GM10248 (cell line): ENCODE results near the gene LMNTD1.

Experiments used
- CTCF ChIA-PET: fragments of 300-600 bp; sonication (Branson Sonifier 250); formaldehyde crosslinking; extraction: SDS; loops from one replicate; lab custom pipeline; 2021; ENCODE audit warnings: antibody characterized with exemption; lab: Yijun Ruan, JAX
- POLR2A ChIA-PET: fragments of 350-650 bp; sonication (Branson Sonifier 250); formaldehyde crosslinking; extraction: SDS; loops from one replicate; lab custom pipeline; 2020; ENCODE audit warnings: antibody characterized with exemption; lab: Yijun Ruan, JAX
- DNase-seq: peaks from one replicate; pipeline ENCODE4 v3.0.0; 2012; ENCODE audit errors: extremely low spot score
- TF ChIP-seq, protein P1 (sequence below): IDR thresholded peaks from 2 replicates; pipeline ENCODE4 v1.5.1; 2012; ENCODE audit warnings: mild to moderate bottlenecking, low read depth; ENCODE audit errors: extremely low read depth, missing control alignments, control extremely low read depth

Gene LMNTD1

DNA sequence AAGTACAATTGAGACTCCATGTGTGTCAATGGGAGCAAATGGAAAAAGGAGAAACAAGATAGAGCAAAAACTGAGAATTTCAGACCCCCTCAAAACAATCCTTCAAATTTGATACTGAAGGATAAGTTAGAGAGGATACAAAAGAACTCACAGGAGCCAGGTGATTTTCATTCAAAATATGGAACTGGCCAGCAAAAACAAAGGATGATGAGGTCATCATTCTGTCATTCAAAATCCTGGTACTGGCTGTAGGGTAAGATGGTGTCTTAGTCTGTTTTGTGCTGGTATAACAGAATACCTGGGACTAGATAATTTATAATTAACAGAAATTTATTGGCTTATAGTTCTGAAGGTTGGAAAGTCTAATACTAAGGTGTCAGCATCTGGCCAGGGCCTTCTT, 80.6 kb downstream of the LMNTD1 start:
- DNase-seq: no peak
- CTCF ChIA-PET: no interaction called here
- TF ChIP-seq, protein P1, sequence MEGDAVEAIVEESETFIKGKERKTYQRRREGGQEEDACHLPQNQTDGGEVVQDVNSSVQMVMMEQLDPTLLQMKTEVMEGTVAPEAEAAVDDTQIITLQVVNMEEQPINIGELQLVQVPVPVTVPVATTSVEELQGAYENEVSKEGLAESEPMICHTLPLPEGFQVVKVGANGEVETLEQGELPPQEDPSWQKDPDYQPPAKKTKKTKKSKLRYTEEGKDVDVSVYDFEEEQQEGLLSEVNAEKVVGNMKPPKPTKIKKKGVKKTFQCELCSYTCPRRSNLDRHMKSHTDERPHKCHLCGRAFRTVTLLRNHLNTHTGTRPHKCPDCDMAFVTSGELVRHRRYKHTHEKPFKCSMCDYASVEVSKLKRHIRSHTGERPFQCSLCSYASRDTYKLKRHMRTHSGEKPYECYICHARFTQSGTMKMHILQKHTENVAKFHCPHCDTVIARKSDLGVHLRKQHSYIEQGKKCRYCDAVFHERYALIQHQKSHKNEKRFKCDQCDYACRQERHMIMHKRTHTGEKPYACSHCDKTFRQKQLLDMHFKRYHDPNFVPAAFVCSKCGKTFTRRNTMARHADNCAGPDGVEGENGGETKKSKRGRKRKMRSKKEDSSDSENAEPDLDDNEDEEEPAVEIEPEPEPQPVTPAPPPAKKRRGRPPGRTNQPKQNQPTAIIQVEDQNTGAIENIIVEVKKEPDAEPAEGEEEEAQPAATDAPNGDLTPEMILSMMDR: no peak
- POLR2A ChIA-PET: no interaction called here

DNA sequence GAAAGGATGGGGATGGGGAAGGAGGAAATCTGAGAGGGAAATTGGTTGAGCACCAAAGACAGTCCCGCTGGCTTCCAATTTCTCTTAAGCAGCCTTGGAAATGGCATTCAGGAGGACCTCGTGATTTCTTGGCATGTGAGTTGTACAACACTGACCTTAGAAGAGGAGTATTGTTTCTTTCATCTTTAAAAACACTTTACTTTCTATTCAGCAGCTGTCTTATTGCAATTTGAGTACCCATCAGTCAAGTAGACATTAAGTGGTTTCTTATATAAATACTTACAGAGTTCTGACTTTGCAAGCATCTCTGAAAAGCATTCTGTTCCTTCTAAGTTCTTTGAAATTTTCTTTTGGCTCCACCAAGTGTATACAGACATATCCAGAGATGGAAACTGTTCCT, 83.2 kb downstream of the LMNTD1 start:
- TF ChIP-seq, protein P1: no peak
- no peak for DNase-seq
- CTCF ChIA-PET: no interaction called here
- POLR2A ChIA-PET: no interaction called here

DNA sequence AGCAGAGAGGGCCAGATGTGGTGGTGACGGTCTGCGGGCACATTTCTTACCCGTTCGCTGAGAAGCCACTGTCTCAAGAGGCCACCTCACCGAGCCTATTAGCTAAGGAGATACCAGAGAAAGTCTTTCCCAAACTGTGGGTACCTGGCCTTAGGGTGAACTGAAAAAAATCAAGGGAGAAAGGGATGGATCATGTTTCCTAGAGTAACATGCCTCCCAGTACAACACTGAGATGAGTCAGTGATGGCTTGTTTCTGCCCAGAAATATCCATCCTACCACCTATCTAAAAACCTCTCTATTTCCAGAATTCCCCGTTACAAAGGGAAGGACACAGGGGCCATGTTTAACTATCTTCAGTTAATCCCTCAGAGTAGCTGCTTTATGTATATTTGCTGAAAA, 83.7 kb downstream of the LMNTD1 start:
- ChIA-PET POLR2A (no interaction called here), CTCF (no interaction called here)
- no peak for DNase-seq
- TF ChIP-seq, protein P1: no peak

DNA sequence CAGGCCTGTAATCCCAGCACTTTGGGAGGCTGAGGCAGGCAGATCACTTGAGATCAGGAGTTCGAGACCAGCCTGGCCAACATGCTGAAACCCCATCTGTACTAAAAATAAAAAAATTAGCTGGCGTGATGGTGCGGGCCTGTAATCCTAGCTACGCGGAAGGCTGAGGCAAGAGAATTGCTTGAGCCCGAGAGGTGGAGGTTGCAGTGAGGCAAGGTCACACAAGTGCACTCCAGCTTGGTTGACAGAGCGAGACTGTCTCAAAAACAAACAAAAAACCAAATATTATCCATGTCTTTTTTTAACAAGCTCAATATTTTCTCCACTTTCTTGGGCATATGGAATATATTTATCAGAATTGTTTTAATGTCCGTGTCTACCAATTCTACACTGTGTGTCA, 89.6 kb downstream of the LMNTD1 start:
- TF ChIP-seq, protein P1: no peak
- ChIA-PET CTCF (interaction anchor here (1.4 kb wide), 1 partner anchor 28 kb away, joined by 4 read pairs; no protein-coding TSS in a partner anchor), POLR2A (no interaction called here)
- DNase-seq: no peak

DNA sequence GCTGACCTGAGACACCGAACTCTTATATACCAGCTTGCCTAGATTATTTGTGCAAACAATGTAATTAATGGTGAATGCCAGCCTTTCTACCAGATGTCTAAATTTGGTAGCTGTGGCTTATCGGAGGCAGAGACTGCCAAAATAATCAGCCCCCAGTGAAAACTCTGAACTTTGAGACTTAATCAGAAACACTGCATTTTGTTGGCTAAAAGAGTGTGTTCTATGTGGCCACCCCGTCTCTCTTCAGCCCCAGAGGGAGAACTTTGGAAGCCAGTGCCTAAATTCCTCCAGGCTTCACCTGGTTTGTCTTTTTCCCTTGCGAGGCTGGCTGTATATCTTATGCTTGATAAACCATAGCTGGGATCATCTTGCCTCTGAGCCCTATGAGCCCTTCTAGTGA, 90.1 kb downstream of the LMNTD1 start:
- POLR2A ChIA-PET: no interaction called here
- TF ChIP-seq, protein P1: no peak
- DNase-seq: no peak
- CTCF ChIA-PET: interaction anchor here (0.8 kb wide), 1 partner anchor 12 kb away, joined by 3 read pairs; no protein-coding TSS in a partner anchor

DNA sequence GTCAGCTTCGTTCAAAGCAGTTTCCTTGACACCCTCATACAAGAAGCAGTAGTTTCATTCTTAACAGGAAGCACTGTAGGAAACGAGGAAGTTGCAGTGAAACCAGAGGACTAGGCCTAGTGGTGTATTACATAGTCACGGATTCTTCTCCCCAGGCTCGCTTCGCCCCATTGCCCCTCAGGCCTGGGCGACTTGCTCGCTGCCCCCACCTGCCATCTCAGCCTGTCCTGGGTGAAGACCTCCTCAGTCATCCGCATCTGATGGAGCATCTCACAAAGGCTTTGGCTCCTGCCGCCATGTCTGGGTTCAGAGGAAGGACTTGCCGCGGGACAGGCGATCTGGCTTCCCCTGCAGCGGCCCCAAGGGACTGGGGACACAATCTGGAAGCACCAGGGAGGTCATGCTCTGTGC, 93.5 kb downstream of the LMNTD1 start:
- TF ChIP-seq, protein P1: no peak
- ChIA-PET CTCF (interaction anchor here (1.0 kb wide), 1 partner anchor 11 kb away, joined by 3 read pairs; no protein-coding TSS in a partner anchor), POLR2A (no interaction called here)
- DNase-seq: peak; percentile 21
